Subcutaneous abdominal adipose tissue (tissue), 5 donors: ENCODE data around the gene ATOH8.

Experiments
- H3K27ac ChIP-seq: one replicate; pipeline ENCODE4 v1.7.0; 2013; ENCODE audit warnings: low read depth, mild to moderate bottlenecking, inconsistent platforms, low read length, moderate library complexity
- H3K27me3 ChIP-seq, 5 donors: one replicate each; pipeline ENCODE4 v1.7.0; 2013; ENCODE audit warnings: low read length in 5 of 5, inconsistent platforms in 1 of 5; ENCODE audit not compliant: control insufficient read depth in 5 of 5, insufficient read depth in 4 of 5
- H3K36me3 ChIP-seq, 5 donors: one replicate each; pipeline ENCODE4 v1.7.0; 2013; ENCODE audit warnings: low read length in 5 of 5; ENCODE audit not compliant: control insufficient read depth in 5 of 5, insufficient read depth in 5 of 5
- H3K4me1 ChIP-seq, 5 donors: one replicate each; pipeline ENCODE4 v1.7.0; 2013; ENCODE audit warnings: low read length in 5 of 5, mild to moderate bottlenecking in 3 of 5, moderate library complexity in 1 of 5; ENCODE audit not compliant: control insufficient read depth in 5 of 5, insufficient read depth in 5 of 5
- H3K4me3 ChIP-seq, 5 donors: one replicate each; pipeline ENCODE4 v1.7.0; 2013; ENCODE audit warnings: low read length in 5 of 5, low read depth in 1 of 5
- H3K9ac ChIP-seq, 5 donors: one replicate each; pipeline ENCODE4 v1.7.0; 2013; ENCODE audit warnings: low read length in 5 of 5, mild to moderate bottlenecking in 4 of 5, moderate library complexity in 3 of 5
- H3K9me3 ChIP-seq, 5 donors: one replicate each; pipeline ENCODE4 v1.7.0; 2013; ENCODE audit warnings: low read length in 5 of 5; ENCODE audit not compliant: control insufficient read depth in 5 of 5
- donor health status: healthy.
- donor health status: healthy.
- donor health status: healthy.
- donor health status: healthy.
- donor health status: healthy.

Gene ATOH8

DNA sequence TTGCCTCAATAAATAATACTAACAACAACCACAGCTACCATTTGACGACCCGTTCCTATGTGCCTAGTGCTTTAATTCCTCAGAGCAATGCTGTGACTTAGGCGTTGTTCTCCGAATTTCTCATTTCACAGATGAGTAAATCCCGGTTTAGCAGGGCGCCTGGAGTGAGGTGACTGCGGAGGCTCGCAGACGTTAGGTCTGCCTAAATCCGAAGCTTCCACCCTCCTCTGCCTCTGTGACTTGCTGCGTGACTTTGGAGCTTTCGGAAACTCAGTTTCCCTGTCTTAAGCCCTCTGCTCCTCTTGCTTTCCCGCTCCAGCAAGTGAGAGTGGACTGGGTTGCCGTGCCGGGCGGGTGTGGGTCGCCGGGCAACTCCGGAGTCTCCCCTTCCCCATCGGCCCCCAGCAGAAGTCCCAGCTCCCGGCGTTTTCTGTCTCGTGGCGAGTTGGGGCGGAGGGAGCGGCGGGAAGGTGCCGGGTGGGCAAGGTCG, 711 bp upstream of the ATOH8 start:
- no peaks in the 10 kb centered on the region for H3K27me3 ChIP-seq
- H3K4me1 ChIP-seq = peaks cover 32 to 93% (median 80%) of the 10 kb centered on the region in 5 donors
- peak overlapping the region; percentile 35 to 91 (median 84) for H3K4me3 ChIP-seq
- H3K9ac ChIP-seq = peak overlapping the region in 3 of 5 donors; percentile 4 to 57 (median 21)
- H3K9me3 ChIP-seq = no peaks in the 10 kb centered on the region
- H3K27ac ChIP-seq = no peak overlapping the region
- peaks cover 0 to 2% (median 0%) of the 10 kb centered on the region in 5 donors for H3K36me3 ChIP-seq

DNA sequence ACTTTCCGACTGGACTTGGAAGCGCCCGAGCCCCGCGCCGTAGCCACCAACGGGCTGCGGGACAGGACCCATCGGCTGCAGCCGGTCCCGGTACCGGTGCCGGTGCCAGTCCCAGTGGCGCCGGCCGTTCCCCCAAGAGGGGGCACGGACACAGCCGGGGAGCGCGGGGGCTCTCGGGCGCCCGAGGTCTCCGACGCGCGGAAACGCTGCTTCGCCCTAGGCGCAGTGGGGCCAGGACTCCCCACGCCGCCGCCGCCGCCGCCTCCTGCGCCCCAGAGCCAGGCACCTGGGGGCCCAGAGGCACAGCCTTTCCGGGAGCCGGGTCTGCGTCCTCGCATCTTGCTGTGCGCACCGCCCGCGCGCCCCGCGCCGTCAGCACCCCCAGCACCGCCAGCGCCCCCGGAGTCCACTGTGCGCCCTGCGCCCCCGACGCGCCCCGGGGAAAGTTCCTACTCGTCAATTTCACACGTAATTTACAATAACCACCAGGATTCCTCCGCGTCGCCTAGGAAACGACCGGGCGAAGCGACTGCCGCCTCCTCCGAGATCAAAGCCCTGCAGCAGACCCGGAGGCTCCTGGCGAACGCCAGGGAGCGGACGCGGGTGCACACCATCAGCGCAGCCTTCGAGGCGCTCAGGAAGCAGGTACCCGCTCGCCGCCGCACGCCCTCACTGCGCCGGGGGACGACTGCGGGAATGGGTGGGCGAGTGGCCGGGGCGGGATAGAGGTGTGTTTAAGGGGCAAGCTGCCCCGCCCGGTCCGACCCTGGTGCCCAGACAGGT, 713 bp downstream of the ATOH8 start:
- peak overlapping the region; percentile 58 for H3K27ac ChIP-seq
- H3K36me3 ChIP-seq = peaks cover 0 to 11% (median 5%) of the 10 kb centered on the region in 5 donors
- no peaks in the 10 kb centered on the region for H3K9me3 ChIP-seq
- H3K4me1 ChIP-seq = peaks cover 25 to 93% (median 80%) of the 10 kb centered on the region in 5 donors
- no peaks in the 10 kb centered on the region for H3K27me3 ChIP-seq
- H3K4me3 ChIP-seq = peak overlapping the region; percentile 27 to 91 (median 84)
- peak overlapping the region in 4 of 5 donors; percentile 71 to 86 (median 76) for H3K9ac ChIP-seq

DNA sequence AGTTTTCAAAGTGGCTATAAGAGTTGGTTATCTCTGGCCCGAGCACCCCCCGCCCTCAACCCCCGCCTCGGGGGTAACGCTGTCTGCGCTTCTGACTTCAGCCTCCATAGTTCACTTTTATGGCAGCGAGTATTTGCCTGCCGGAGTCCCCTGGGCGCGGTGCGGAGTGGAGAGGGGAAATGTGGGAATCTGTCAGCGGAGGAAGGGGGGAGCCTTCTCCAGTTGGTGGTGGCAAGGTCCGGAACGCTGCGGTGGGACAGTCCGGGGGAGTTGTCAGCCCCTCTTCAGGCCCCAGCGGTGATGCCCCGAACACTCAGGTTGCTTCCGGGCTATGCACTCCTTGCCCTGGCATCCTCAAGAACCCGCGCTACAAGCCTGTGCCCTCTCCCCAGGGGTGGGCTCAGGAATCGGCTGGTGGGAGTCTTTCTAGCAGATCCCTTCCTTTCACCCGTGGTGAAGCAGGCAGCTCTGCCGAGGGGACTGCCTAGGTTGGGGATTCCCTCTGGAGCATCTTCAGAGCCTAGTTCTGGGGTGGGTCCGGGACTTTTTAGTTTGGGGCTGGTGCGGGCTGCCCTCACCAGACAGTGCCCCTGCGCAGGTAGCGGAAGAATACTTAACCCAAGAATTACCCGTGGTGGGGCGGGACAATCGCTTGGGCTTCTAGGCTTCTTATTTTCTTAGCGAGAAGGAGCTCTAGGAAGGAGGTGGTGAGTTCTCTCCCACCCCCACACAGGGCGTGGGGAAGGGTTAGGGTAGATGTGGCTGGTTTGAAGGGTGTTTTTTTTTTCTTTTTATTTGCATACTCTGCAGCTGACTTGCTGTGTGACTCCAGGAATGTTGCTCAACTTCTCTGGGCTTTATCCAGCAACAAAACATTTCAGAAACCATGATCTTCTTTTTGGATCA, 1.6 kb downstream of the ATOH8 start:
- H3K27ac ChIP-seq = peak overlapping the region; percentile 58

DNA sequence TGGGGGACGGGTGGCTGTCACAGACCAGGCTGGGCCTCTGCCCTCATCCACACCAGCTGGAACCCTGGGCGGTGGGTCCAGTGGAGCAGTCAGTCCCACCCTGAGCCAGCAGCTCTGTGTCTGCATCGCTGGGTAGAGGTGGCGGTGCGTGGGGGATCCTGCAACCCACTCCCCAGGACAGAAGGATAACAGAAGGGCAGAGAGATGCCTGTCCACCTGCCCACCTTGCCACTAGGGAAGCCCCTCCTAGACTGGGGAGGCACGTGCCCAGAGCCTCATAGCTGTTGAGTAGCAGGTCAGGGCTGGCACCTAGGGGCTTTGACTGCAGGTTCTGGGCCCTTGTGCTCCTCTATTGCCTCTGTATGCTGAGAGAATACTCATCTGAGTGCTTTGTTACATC, 2.4 kb downstream of the ATOH8 start:
- peak overlapping the region in 3 of 5 donors; percentile 7 to 86 (median 23) for H3K9ac ChIP-seq
- H3K4me3 ChIP-seq = peak overlapping the region; percentile 43 to 91 (median 84)
- H3K9me3 ChIP-seq = no peaks in the 10 kb centered on the region
- H3K4me1 ChIP-seq = peaks cover 24 to 93% (median 83%) of the 10 kb centered on the region in 5 donors
- H3K27ac ChIP-seq = no peak overlapping the region
- peaks cover 0 to 14% (median 5%) of the 10 kb centered on the region in 5 donors for H3K36me3 ChIP-seq
- H3K27me3 ChIP-seq = no peaks in the 10 kb centered on the region

More for the DNA sequence above, 1.6 kb downstream of the ATOH8 start:
- H3K9me3 ChIP-seq = no peaks in the 10 kb centered on the region
- H3K4me1 ChIP-seq = peaks cover 25 to 93% (median 82%) of the 10 kb centered on the region in 5 donors
- H3K27me3 ChIP-seq = no peaks in the 10 kb centered on the region
- peak overlapping the region; percentile 84 to 91 (median 84) for H3K4me3 ChIP-seq
- H3K9ac ChIP-seq = peak overlapping the region; percentile 42 to 86 (median 74)
- peaks cover 0 to 14% (median 5%) of the 10 kb centered on the region in 5 donors for H3K36me3 ChIP-seq

DNA sequence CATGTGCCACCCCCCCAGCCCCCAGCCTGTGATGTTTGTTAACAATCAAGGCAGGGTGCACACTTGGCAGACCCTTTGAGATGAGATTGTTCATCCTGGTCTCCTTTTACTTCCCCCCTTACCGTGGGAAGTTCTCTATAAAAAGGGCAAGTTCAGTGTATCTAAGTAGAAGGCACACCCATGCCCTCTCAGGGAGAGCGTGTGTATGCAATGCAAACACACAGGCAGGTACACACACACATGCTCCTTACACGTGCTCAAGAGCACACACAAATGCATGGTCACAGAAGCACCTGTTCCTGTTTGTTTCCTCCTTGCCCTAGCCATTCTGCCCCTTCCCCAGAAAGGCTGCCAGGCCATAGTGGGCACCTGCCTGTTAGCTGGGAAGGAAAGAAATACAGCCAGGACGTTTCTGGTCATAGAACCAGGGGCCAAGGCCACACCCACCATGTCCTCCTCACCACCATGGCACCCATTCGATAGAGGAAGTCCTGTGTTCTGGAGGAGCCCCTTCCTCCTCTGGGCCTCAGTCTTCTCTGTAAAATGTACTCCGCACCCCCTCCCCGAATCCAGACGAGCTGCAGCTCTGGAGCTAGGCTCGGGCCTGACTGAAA, 3.1 kb downstream of the ATOH8 start:
- no peaks in the 10 kb centered on the region for H3K27me3 ChIP-seq
- H3K4me1 ChIP-seq = peaks cover 18 to 93% (median 83%) of the 10 kb centered on the region in 5 donors
- H3K9me3 ChIP-seq = no peaks in the 10 kb centered on the region
- H3K36me3 ChIP-seq = peaks cover 0 to 14% (median 5%) of the 10 kb centered on the region in 5 donors
- no peak overlapping the region for H3K27ac ChIP-seq
- H3K4me3 ChIP-seq = peak overlapping the region; percentile 6 to 91 (median 84)
- peak overlapping the region in 1 of 5 donors; percentile 86 for H3K9ac ChIP-seq

DNA sequence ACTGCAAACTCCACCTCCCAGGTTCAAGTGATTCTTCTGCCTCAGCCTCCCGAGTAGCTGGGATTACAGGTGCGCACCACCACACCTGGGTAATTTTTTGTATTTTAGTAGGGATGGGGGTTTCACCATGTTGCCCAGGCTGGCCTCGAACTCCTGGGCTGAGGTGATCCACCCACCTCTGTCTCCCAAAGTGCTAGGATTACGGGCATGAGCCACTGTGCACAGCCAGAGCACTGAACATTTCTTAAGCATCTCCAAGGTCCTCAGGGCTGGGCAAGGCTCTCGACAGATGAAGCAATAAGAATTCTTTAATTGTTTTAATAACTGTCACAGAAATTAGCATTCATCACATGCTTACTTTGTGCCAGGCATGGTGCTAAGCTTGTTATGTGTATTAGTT, 4.1 kb downstream of the ATOH8 start:
- peaks cover 0 to 14% (median 5%) of the 10 kb centered on the region in 5 donors for H3K36me3 ChIP-seq
- peaks cover 10 to 93% (median 81%) of the 10 kb centered on the region in 5 donors for H3K4me1 ChIP-seq
- H3K27ac ChIP-seq = no peak overlapping the region
- H3K27me3 ChIP-seq = no peaks in the 10 kb centered on the region
- peak overlapping the region in 1 of 5 donors; percentile 3 for H3K9ac ChIP-seq
- no peaks in the 10 kb centered on the region for H3K9me3 ChIP-seq
- peak overlapping the region in 2 of 5 donors; percentile 26 to 91 for H3K4me3 ChIP-seq

DNA sequence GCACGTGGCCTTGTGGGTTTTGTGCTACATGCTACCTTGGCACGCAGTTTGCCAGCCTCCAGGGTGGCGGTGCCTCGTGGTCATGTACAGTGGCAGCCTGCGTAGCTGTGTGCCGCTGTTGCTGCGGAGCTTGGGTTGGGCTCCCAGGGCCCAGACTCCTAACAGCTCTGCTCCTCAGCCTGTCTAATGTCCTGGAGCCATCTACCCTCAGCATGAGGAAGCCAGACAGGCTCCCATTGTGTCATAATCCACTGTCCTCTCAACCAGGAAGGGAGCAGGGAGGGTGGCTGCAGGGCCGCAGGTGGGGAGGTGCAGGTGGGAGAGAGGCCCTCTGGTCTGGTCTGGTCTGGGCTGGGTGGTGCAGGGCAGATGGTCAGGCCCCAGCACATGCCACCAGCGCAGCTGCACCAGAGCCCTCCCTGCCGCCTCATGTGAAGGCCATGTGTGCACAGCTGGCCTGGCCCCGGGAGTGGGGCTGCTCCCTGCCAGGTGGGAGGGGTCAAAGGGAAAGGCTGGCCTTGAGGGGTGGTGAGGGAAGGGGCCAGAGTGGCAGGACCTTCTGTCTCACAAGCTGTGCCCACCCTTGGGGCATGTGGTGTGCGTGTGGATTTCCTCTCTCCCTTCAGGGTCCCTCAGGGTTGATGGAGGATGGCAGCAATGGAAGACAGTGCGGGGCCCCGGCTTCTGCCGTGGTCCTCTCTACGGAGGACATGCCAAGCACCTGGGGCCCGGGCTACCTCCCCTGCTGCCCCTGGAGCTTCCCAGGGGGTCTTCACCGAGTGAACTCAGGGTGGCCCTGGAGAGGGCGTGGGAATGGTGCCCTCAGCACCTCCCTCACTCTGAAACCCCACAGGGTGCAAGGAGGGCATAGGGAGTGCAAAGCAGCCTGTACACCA, 4.8 kb downstream of the ATOH8 start:
- H3K27ac ChIP-seq = no peak overlapping the region
- no peaks in the 10 kb centered on the region for H3K27me3 ChIP-seq
- H3K4me1 ChIP-seq = peaks cover 9 to 93% (median 73%) of the 10 kb centered on the region in 5 donors
- no peaks in the 10 kb centered on the region for H3K9me3 ChIP-seq
- peaks cover 0 to 14% (median 5%) of the 10 kb centered on the region in 5 donors for H3K36me3 ChIP-seq
- H3K4me3 ChIP-seq = peak overlapping the region in 3 of 5 donors; percentile 17 to 50 (median 26)
- H3K9ac ChIP-seq = peak overlapping the region in 2 of 5 donors; percentile 3 to 19

DNA sequence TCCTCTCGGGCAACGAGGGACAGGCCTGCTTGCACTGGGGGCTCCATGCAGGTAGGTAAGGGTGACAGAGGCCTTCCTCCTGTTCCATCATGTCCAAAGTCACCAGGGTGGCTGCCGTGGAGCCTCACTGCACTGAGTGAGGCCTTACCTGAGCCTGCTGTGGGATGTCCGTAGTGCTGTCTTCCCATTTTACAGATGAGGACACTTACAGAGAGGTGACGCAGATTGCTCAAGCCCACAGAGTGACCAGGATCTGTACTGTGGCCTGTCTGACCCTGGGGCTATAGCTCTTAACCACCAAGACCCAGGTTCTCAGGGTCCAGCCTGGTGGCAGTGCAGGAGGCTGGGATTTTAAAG, 5.4 kb downstream of the ATOH8 start:
- Histone ChIP-seq H3K9ac (no peak overlapping the region), H3K4me3 (peak overlapping the region in 3 of 5 donors; percentile 17 to 26 (median 19)), H3K4me1 (peaks cover 9 to 94% (median 74%) of the 10 kb centered on the region in 5 donors), H3K9me3 (no peaks in the 10 kb centered on the region), H3K36me3 (peaks cover 0 to 20% (median 10%) of the 10 kb centered on the region in 5 donors), H3K27me3 (no peaks in the 10 kb centered on the region), H3K27ac (no peak overlapping the region)
